Measurements from ENCODE around the gene HCFC1. TPM values are rescaled to one million over a fixed set of nuclear protein-coding genes. Genes with fewer than 3 reads are reported as not detected.
A peak's percentile ranks its signal among the peaks of the same experiment; 100 is the strongest.

The HCFC1 gene
- total and polyA plus RNA-seq, 9 of the 15 experiments (the other 6 are each of a cell fraction or from before 2014, with no cell fraction given), result 2.8 to 133 (median 17.1) TPM

- TF ChIP-seq ZNF277 (CRISPR knock-in tag; IDR thresholded peaks at IDR 0.05; ENCODE audit: borderline replicate concordance) (no peak), ETV1 (tag; conservative IDR thresholded peaks at IDR 0.05; ENCODE audit: low read depth) (no peak), E2F3 (CRISPR knock-in tag; IDR thresholded peaks at IDR 0.05) (peak; percentile 67; the same call in 1 of the 2 replicates), XRCC4 (IDR thresholded peaks at IDR 0.05; ENCODE audit: extremely low read depth, insufficient read depth, insufficient read length) (no peak), SP1 (CRISPR knock-in tag; IDR thresholded peaks at IDR 0.05) (no peak; the same call in 1 of the 2 replicates), FOXP4 (CRISPR knock-in tag; IDR thresholded peaks at IDR 0.05; ENCODE audit: borderline replicate concordance) (no peak), HLTF (IDR thresholded peaks at IDR 0.05) (no peak), PHTF2 (CRISPR knock-in tag; IDR thresholded peaks at IDR 0.05) (no peak), ZNF518B (CRISPR knock-in tag; IDR thresholded peaks at IDR 0.05) (no peak), ZZZ3 (IDR thresholded peaks at IDR 0.05) (no peak), ARID3B (CRISPR knock-in tag; IDR thresholded peaks at IDR 0.05; ENCODE audit: borderline replicate concordance) (no peak), STAG1 (CRISPR knock-in tag; IDR thresholded peaks at IDR 0.05; ENCODE audit: borderline replicate concordance) (no peak), NR4A1 (CRISPR knock-in tag; IDR thresholded peaks at IDR 0.05) (0 out of 2 replicates have a peak, but pooled peaks have one; percentile 56), NR4A1 (tag; IDR thresholded peaks at IDR 0.05) (peak; percentile 44; the same call in 1 of the 2 replicates), PHB (CRISPR knock-in tag; IDR thresholded peaks at IDR 0.05) (peak; percentile 91; the same call in 1 of the 2 replicates), ZNF583 (CRISPR knock-in tag; IDR thresholded peaks at IDR 0.05) (no peak), TEAD2 (tag; IDR thresholded peaks at IDR 0.05) (no peak), BDP1 (IDR thresholded peaks at IDR 0.05; ENCODE audit: insufficient read depth, insufficient read length) (no peak), POLR2B (IDR thresholded peaks at IDR 0.05; ENCODE audit: low read depth, partially characterized antibody) (peak; percentile 63), ZNF311 (CRISPR knock-in tag; IDR thresholded peaks at IDR 0.05) (no peak), KAT7 (CRISPR knock-in tag; IDR thresholded peaks at IDR 0.05; ENCODE audit: borderline replicate concordance) (no peak)
These were observed 45.7 kb downstream of the HCFC1 start, which contains the start of gene ARHGAP4 (continued) for GRCh38 chrX:153925739-153926551.
